Ascending aorta (tissue), 2 donors: ENCODE data around the gene SNX10. TPM values are rescaled to one million over a fixed set of nuclear protein-coding genes. Genes with fewer than 3 reads are reported as not detected.

ENCODE experiments used
- DNase-seq, 2 donors: peaks; one replicate each; pipeline ENCODE4 v3.0.0-alpha.2; 2019; ENCODE audit warnings: low spot score in 2 of 2
- H3K27ac ChIP-seq, 2 donors: fragments of 200-600 bp; sonication (generic); one replicate each; pipeline ENCODE4 v1.5.1; 2016 to 2017; ENCODE audit warnings: mild to moderate bottlenecking in 1 of 2
- H3K27me3 ChIP-seq: fragments of 200-600 bp; sonication (generic); one replicate; pipeline ENCODE4 v1.5.1; 2017
- H3K36me3 ChIP-seq, 2 donors: fragments of 200-600 bp; sonication (generic); one replicate each; pipeline ENCODE4 v1.5.1; 2016
- H3K4me1 ChIP-seq, 2 donors: fragments of 200-600 bp; sonication (generic); one replicate each; pipeline ENCODE4 v1.5.1; 2016 to 2017; ENCODE audit warnings: mild to moderate bottlenecking in 1 of 2
- H3K4me3 ChIP-seq, 2 donors: fragments of 200-600 bp; sonication (generic); one replicate each; pipeline ENCODE4 v1.5.1; 2016 to 2017; ENCODE audit warnings: mild to moderate bottlenecking in 1 of 2
- H3K9me3 ChIP-seq, 2 donors: fragments of 200-600 bp; sonication (generic); one replicate each; pipeline ENCODE4 v1.5.1; 2016
- CTCF ChIP-seq, 3 experiments: fragments of 200-600 bp in 2 of 3; fragments of 450-650 bp in 1 of 3; sonication (generic) in 2 of 3; IDR thresholded peaks; one replicate each; pipeline ENCODE4 v1.5.1; 2016 to 2019; ENCODE audit warnings: antibody characterized with exemption in 3 of 3, mild to moderate bottlenecking in 1 of 3, moderate library complexity in 1 of 3
- intact Hi-C: fragments of 100-400 bp; cut with DNase I; formaldehyde crosslinking; loops from one replicate; pipeline ENCODE4 v1.15.1; 2023
- total RNA-seq: library from RNA; depleted of rRNA; stranded (reverse); fragments of >200 nt; gene quantifications from one replicate; pipeline ENCODE4 v1.1.0, GENCODE V29; 2016

SNX10 gene
- total RNA-seq, 1 donor from 2014 or later: 3.5 TPM

- no peak for DNase-seq
- Histone ChIP-seq H3K4me3 (no peak overlapping the region), H3K4me1 (no peaks in the 10 kb centered on the region), H3K36me3 (no peaks in the 10 kb centered on the region), H3K27me3 (no peaks in the 10 kb centered on the region), H3K27ac (no peak overlapping the region), H3K9me3 (peaks cover 0 to 4% of the 10 kb centered on the region in 2 donors)
- no peak for TF ChIP-seq CTCF (IDR thresholded peaks at IDR 0.05)
- intact Hi-C loops: no loop called here
These were observed 40.1 kb downstream of the SNX10 start for GRCh38 chr7:26331789-26332188.

DNA sequence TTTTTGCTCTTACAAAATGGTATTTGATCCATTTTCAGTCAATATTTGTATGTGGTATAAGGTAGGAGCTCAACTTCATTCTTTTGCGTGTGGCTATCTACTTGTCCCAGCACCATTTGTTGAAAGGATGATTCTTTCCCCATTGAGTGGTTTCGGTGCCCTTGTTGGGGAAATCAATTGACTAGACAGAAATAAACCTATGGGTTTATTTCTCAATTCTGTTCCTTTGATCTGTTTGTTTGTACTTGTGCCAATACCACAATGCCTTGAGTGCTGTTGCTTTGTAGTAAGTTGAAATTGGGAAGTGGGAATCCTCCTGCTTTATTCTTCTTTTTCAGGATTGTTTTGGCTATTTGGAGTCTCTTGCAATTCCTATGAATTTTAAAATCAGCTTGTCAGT, 41.0 kb downstream of the SNX10 start:
- H3K27ac ChIP-seq: no peak overlapping the region
- H3K4me3 ChIP-seq: no peak overlapping the region
- H3K27me3 ChIP-seq: no peaks in the 10 kb centered on the region
- no peaks in the 10 kb centered on the region for H3K4me1 ChIP-seq
- H3K36me3 ChIP-seq: no peaks in the 10 kb centered on the region
- peaks cover 0 to 4% of the 10 kb centered on the region in 2 donors for H3K9me3 ChIP-seq
- intact Hi-C loops: no loop called here
- no peak for TF ChIP-seq CTCF (IDR thresholded peaks at IDR 0.05)
- DNase-seq: no peak

DNA sequence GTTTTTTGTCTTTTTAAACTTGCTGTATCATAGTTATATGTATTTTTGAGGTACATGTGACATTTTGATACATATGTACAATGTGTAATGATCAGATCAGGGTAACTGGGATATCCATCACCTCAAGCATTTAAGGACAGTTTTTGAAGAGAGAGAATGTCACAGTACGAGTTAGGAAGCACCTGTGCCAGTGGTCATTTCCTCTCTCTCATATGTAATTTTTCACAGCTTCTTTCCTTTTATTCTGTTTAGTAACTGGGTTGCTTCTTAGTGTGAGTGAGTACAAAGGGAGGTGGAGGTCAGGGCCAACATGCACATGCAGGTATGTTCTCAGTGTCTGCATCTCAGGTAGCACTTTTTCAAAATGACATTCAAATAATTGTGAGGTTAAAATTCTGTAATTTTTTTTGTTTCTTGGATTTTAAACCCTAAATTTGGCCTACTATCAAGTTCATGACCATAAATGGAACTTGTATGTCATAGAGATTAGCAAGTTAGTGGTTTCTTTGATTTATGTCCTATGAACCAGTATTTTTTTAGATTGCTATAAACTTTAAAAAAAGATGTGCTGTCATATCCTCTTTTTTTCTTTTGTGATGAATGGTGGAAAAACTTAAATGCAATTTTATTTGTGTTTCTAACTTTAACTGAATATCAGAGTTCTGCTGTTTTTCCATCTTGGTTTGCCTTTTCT, 42.7 kb downstream of the SNX10 start:
- DNase-seq: no peak
- Histone ChIP-seq H3K4me1 (no peaks in the 10 kb centered on the region), H3K27ac (no peak overlapping the region), H3K9me3 (peaks cover 0 to 4% of the 10 kb centered on the region in 2 donors), H3K36me3 (no peaks in the 10 kb centered on the region), H3K4me3 (no peak overlapping the region), H3K27me3 (no peaks in the 10 kb centered on the region)
- TF ChIP-seq CTCF (IDR thresholded peaks at IDR 0.05): no peak
- intact Hi-C loops: no loop called here

- no peak for TF ChIP-seq CTCF (IDR thresholded peaks at IDR 0.05)
These were observed 45.7 kb downstream of the SNX10 start for GRCh38 chr7:26337232-26337865.

GRCh38 chr7:26340476-26341018, 48.9 kb downstream of the SNX10 start:
- intact Hi-C loops: no loop called here
- no peak for DNase-seq

More at GRCh38 chr7:26337232-26337865, 45.7 kb downstream of the SNX10 start:
- intact Hi-C loops: no loop called here
- no peak for DNase-seq
- no peaks in the 10 kb centered on the region for H3K27me3 ChIP-seq
- no peaks in the 10 kb centered on the region for H3K36me3 ChIP-seq
- no peaks in the 10 kb centered on the region for H3K4me1 ChIP-seq
- H3K27ac ChIP-seq: no peak overlapping the region
- H3K4me3 ChIP-seq: no peak overlapping the region
- peaks cover 0 to 4% of the 10 kb centered on the region in 2 donors for H3K9me3 ChIP-seq

More at GRCh38 chr7:26340476-26341018, 48.9 kb downstream of the SNX10 start:
- Histone ChIP-seq H3K27me3 (no peaks in the 10 kb centered on the region), H3K9me3 (no peaks in the 10 kb centered on the region), H3K4me3 (no peak overlapping the region), H3K36me3 (no peaks in the 10 kb centered on the region), H3K4me1 (no peaks in the 10 kb centered on the region), H3K27ac (no peak overlapping the region)
- TF ChIP-seq CTCF (IDR thresholded peaks at IDR 0.05): no peak
